Stimulated activated CD8-positive, alpha-beta memory T cell treated with anti-CD3 and anti-CD28 coated beads, Interleukin-15, amount 100 ng/mL, for 1 hour (primary cell): ENCODE measurements around the gene NTN4.
"Not testable (repeated sequence)": the region's sequence is repeated elsewhere in the genome, so short reads cannot be mapped to it uniquely, and the experiment has no call there.

Experiments used
- DNase-seq: peaks from one replicate; pipeline ENCODE4 v3.0.0-alpha.2; 2020; ENCODE audit warnings: low read depth

The NTN4 gene

DNA sequence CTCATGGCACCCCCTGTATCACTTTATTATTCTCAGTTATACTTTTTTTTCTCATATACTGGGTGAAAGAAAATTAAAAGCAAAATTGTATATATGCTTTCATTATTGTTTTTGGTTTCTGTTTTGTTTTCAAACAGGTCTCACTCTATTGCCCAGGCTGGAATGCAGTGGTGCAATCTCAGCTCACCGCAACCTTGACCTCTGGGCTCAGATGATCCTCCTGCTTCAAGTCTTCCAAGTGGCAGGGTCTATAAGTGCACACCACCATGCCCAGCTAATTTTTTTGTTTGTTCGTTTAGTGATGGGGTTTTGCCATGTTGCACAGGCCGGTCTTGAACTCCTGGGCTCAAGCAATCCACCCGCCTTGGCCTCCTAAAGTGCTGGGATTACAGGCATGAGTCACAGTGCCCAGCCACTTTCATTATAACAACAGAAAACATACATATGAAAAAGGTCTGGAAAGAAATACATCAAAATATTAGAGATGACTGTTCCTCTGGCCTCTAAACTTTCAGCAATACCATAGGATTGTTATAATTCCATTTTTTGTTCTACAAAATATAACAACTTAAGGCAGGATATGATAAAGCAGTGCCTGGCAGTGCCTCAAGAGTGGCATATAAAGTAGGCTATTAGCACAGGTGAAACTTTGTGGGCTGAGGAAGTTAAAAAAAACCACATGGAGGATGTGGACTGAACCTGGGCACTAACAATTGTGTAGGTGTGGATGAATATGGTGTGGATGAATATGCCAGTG is 5.8 kb upstream of the NTN4 start:
- DNase-seq: no peak

DNA sequence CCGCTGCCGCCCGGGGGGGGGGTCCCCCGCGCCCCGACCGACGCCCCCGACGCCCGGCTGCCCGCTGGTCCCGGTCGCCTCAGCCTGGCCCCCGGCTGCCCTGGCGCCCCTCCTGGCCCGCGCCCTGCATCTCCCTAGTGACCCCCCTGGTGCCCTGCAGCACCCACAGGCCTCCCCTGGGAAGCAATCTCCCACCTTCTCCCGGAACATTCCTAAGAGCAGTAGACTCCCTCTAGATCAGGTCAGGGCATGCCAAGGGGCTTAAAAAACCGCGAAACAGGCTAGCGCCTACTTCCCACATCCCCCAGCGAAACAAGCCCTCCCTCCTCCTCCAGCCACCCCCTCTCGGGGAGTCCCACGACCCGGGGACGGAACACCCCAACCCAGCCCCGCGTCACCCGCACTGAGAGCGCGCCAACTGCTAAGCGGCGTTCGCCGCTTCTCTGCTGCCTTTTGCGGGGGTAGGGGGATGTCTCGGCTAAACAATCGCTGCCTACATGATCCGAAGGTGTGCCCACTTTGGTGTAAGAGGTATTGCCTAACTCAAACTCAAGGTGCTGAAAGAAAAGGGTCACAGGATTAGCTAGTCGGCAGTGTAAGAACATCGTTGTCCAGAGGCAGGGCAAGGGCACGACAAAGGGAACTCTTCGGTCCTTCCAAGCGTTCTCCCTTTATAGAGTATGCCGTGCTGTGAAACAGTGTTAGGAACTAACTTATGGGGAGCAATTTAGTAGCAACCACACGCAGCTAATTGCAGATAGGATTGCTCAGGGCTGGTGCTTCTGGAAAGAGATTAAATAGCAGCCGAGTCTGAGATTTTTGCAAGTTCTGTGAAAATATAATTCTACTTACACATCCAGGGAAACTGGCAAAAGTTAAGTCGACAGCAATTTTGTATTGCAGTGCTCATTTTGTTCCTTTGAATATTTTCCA is 619 bp upstream of the NTN4 start:
- no peak for DNase-seq

DNA sequence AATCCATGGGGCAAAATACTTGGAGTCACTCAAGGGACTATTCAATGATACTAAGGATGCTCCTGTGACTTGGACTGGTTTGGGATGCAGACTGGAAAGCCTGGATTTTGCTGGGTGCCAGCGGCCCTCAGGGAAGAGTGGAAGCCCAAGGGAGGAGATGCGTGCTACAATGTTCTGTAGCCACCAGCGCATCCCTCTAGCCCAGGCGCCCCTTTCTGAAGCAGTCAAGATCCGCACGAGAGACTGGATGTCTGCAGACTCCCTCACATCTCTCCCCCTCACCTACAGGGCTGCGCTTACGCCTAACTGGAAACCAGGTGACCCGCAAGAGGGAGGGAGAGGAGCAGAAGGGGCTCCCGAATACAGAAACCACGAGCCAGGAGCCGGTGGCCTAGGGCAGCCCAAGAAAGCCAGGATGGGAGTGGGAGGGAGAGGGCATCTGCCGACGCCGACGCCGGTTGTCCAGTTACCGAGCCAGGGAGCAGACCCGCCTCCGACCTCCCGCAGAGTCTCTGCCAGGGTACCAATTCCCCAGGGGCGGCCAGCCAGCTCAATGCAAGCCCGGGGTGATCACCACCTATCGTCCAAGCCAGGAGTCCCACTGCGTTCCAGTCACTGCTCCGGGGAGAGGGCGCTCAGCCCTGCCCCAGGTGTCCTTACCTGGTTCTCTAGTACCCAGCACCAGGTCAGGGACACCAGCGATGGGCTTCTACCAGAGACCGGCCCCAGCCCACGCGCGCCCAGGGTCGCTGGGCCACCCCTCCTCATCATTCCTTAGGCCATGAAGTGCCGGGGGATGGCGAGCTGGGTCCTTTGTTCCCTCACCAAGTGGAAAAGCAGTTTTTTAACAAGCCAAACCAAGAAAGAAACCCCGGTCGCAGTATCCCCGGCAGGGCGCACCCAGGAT is 1.2 kb downstream of the NTN4 start:
- DNase-seq: no peak

GRCh38 chr12:95788637-95789036 is 1.9 kb downstream of the NTN4 start:
- DNase-seq: no peak

GRCh38 chr12:95787274-95787818 is 3.2 kb downstream of the NTN4 start:
- no peak for DNase-seq

GRCh38 chr12:95784915-95785314 is 5.6 kb downstream of the NTN4 start:
- DNase-seq: no peak

DNA sequence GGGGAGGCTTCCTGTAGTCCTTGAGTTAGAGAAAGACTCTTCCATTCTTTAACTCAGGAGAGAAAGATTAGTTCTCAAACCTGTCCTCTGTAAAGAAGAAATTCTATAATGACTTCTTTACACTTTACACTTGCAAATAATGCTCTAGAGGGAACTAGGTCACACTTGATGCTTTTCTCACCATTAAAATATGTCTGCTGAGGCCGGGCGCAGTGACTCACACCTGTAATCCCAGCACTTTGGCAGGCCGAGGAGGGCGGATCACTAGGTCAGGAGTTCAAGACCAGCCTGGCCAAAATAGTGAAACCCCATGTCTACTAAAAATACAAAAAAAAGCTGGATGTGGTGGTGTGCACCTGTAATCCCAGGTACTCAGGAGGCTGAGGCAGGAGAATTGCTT is 6.3 kb downstream of the NTN4 start:
- DNase-seq: no peak

GRCh38 chr12:95775466-95775865 is 15.1 kb downstream of the NTN4 start:
- not testable (repeated sequence) for DNase-seq

DNA sequence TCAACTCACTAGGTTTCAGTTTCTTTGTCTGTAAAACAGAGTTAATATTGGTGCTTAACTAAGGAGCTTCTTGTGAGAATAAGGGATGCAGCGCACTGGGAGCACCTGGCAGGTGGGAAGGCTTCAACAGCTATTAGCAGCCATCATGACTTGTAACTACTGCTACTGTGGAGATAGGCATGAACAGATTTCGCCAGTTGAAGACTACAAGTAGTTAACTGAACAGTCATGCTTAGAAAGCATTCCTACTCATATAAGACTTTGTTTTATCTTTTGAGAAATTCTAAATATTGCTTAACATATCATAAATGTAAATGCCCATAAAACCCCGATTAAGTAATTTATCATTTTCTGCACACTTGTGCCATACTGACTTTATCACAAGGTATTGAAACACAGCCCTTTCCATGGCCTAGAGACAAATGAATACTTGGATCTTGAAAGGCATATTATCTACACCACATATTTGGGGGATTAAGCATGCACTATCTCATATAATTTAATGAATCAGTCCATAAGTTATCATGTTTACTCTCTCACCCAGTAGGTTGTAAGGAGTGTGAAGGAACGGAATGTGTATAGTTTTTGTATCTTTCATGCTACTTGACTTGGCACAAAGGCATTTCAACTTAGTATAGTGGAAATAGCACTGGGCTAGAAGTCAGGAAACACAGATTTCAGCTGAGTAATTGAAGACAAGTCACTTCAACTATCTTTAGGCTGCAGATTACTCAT is 16.1 kb downstream of the NTN4 start:
- DNase-seq: no peak

GRCh38 chr12:95773320-95773719 is 17.2 kb downstream of the NTN4 start:
- DNase-seq: no peak

DNA sequence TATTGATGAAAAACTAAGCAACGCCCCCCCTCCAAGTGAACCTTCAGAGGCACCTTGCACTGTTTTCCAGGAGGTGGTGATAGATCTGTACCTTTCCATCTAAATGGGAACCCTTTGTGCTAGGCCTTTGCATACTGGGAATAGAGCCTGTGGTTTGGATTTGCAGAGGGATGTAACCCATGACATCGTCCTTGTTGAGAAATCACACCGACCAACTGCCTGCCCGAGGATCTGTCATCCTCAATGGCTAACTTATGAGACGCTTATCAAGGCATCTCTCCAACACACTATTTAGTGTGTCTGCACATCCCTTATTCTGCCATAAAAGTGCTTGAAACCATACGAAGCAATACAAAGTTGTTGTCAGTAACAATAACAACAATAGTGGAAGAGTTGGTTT is 22.9 kb downstream of the NTN4 start:
- DNase-seq: no peak

- no peak for DNase-seq
Observed at GRCh38 chr12:95766356-95767019, 24.1 kb downstream of the NTN4 start.

DNA sequence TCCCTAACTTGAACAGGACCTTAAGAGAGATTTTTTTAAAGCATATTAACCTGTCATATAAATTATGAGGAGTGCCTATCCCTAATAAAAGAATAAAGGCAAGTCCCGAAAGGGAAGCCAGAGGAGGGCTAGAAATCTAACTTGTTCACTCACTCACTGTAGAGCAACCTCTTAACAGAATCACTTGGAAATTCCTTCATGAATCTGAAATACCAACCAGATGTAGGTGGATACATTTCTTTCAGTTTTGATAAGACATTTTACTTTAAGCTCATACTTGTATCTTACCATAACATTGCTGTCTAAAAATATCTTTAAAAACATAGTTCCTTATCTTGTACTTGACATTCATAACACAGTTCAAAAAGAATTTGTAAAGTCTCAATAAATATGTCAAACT is 25.7 kb downstream of the NTN4 start:
- DNase-seq: no peak

DNA sequence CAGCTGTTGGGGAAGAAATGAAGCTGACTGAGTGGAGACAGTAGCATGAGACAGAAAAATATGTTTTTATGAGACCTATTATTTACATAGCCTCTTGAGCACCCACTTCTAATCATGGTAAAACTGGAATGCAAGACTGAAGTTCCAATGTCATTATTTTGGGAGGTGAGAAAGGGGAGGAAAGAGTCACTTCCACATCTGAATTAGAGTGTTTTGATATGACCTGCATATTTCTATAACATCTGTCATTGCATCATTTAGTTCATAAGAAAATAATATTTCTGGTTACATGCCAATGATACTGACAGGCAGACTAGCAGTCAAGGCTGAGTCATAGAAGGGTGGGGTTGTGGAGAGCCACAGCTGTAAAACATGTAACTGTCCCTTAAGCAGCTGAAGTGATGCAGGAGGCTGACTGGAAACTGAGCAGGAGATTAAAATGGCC is 26.7 kb downstream of the NTN4 start:
- no peak for DNase-seq

DNA sequence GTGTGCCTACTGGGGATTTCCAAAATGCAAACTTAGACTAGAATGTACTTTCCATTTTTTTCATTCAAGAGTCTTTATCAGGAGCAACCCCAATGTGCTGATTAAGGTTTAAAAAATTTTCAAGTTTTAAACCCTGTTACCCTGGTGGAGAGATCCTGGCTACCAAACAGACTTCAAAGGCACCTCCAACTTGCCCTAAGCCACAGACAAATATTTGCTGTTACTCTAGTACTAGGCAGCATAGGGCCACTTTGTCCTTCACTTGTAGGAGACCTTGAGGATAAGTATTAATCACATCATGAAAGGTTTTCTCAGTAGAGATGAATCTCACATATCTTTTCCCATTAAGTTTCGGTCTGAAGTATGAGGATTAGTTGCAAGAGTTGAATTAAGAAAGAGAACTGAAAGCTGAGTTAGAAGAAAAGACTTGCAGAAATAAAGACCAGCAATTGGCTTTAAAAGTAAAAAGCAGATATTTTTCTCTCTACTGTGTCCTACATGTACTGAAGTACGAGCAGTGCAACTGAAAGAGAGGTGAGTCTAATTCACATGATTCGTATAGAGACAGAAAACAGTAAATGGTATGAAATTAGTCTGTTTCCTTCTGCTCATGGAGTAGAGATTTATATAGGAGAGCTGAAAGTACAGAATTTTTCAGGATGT is 28.3 kb downstream of the NTN4 start:
- no peak for DNase-seq

DNA sequence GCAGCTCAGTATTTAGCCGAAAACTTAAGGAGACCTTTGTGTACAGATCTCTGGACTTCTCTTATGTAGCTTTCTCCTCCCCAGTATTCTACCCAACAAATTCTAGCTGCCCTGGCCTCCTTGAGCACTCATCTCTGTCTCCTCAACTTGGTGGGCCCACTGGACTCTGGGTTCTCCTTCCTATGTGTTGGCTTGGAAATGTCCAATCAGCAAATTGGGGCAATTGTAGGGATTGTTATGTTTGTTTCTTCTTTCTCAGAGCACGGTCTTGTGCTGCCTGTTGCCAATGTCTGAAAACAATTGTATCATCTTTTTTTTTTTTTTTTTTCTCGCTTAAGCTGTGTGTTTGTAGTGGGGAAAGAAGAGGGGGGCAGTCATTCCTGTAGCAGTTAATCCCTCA is 30.2 kb downstream of the NTN4 start:
- DNase-seq: no peak

GRCh38 chr12:95759718-95760117 is 30.8 kb downstream of the NTN4 start:
- DNase-seq: no peak

- DNase-seq: no peak
Observed at GRCh38 chr12:95759039-95759438, 31.5 kb downstream of the NTN4 start.

- no peak for DNase-seq
Observed at GRCh38 chr12:95756362-95756761, 34.2 kb downstream of the NTN4 start.

- DNase-seq: no peak
Observed at GRCh38 chr12:95755261-95755865, 35.2 kb downstream of the NTN4 start.
